Ascending aorta (tissue), 2 donors: Measurements from ENCODE around the gene ESR1. TPM values are rescaled to one million over a fixed set of nuclear protein-coding genes. Genes with fewer than 3 reads are reported as not detected.

Experiments
- DNase-seq, 2 donors: peaks; one replicate each; pipeline ENCODE4 v3.0.0-alpha.2; 2019; ENCODE audit warnings: low spot score in 2 of 2
- H3K27ac ChIP-seq, 2 donors: fragments of 200-600 bp; sonication (generic); one replicate each; pipeline ENCODE4 v1.5.1; 2016 to 2017; ENCODE audit warnings: mild to moderate bottlenecking in 1 of 2
- H3K27me3 ChIP-seq: fragments of 200-600 bp; sonication (generic); one replicate; pipeline ENCODE4 v1.5.1; 2017
- H3K36me3 ChIP-seq, 2 donors: fragments of 200-600 bp; sonication (generic); one replicate each; pipeline ENCODE4 v1.5.1; 2016
- H3K4me1 ChIP-seq, 2 donors: fragments of 200-600 bp; sonication (generic); one replicate each; pipeline ENCODE4 v1.5.1; 2016 to 2017; ENCODE audit warnings: mild to moderate bottlenecking in 1 of 2
- H3K4me3 ChIP-seq, 2 donors: fragments of 200-600 bp; sonication (generic); one replicate each; pipeline ENCODE4 v1.5.1; 2016 to 2017; ENCODE audit warnings: mild to moderate bottlenecking in 1 of 2
- H3K9me3 ChIP-seq, 2 donors: fragments of 200-600 bp; sonication (generic); one replicate each; pipeline ENCODE4 v1.5.1; 2016
- CTCF ChIP-seq, 3 experiments: fragments of 200-600 bp in 2 of 3; fragments of 450-650 bp in 1 of 3; sonication (generic) in 2 of 3; IDR thresholded peaks; one replicate each; pipeline ENCODE4 v1.5.1; 2016 to 2019; ENCODE audit warnings: antibody characterized with exemption in 3 of 3, mild to moderate bottlenecking in 1 of 3, moderate library complexity in 1 of 3
- intact Hi-C: fragments of 100-400 bp; cut with DNase I; formaldehyde crosslinking; loops from one replicate; pipeline ENCODE4 v1.15.1; 2023
- total RNA-seq: library from RNA; depleted of rRNA; stranded (reverse); fragments of >200 nt; gene quantifications from one replicate; pipeline ENCODE4 v1.1.0, GENCODE V29; 2016

The ESR1 gene
- total RNA-seq, 1 donor from 2014 or later = 3.0 TPM

GRCh38 chr6:151869345-151869744 lies 61.9 kb downstream of the ESR1 start:
- no peak for TF ChIP-seq CTCF (IDR thresholded peaks at IDR 0.05)
- Histone ChIP-seq H3K36me3 (no peaks in the 10 kb centered on the region), H3K4me3 (no peak overlapping the region), H3K27me3 (no peaks in the 10 kb centered on the region), H3K9me3 (no peaks in the 10 kb centered on the region), H3K4me1 (peaks cover 0 to 7% of the 10 kb centered on the region in 2 donors), H3K27ac (no peak overlapping the region)
- no peak for DNase-seq
- intact Hi-C loops = no loop called here

- Histone ChIP-seq H3K9me3 (no peaks in the 10 kb centered on the region), H3K36me3 (no peaks in the 10 kb centered on the region), H3K4me3 (no peak overlapping the region), H3K27ac (no peak overlapping the region), H3K27me3 (no peaks in the 10 kb centered on the region), H3K4me1 (peaks cover 0 to 7% of the 10 kb centered on the region in 2 donors)
- DNase-seq = no peak
- no peak for TF ChIP-seq CTCF (IDR thresholded peaks at IDR 0.05)
- intact Hi-C loops = no loop called here
These were observed 62.3 kb downstream of the ESR1 start for GRCh38 chr6:151869787-151870186.

DNA sequence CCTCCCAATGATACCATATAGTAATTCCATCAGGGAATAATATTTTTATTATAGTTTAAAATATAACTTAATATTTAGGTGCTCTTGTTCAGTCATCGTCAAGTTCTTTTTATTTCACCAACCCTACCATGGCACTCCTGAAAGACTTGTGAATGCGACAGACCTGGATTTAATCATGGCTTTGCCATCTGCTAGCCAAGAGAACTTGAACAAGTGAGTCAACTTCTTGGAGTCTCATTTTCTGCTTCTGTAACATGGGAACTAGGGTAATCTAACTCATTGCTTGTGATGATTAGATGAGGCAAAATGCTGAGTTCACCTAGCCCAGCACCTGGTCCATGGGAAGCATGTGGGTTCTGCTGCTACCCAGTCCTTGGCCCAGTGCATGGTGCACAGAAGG lies 62.9 kb downstream of the ESR1 start:
- peak overlapping the region in 1 of 2 donors; percentile 63 for H3K27ac ChIP-seq

GRCh38 chr6:151875524-151875923 lies 68.0 kb downstream of the ESR1 start:
- intact Hi-C loops = no loop called here
- no peak for TF ChIP-seq CTCF (IDR thresholded peaks at IDR 0.05)
- no peaks in the 10 kb centered on the region for H3K36me3 ChIP-seq
- no peak overlapping the region for H3K27ac ChIP-seq
- H3K4me1 ChIP-seq = peaks cover 0 to 2% of the 10 kb centered on the region in 2 donors
- H3K27me3 ChIP-seq = no peaks in the 10 kb centered on the region
- no peak for DNase-seq
- no peaks in the 10 kb centered on the region for H3K9me3 ChIP-seq
- no peak overlapping the region for H3K4me3 ChIP-seq

More for the DNA sequence above, 62.9 kb downstream of the ESR1 start:
- Histone ChIP-seq H3K9me3 (no peaks in the 10 kb centered on the region), H3K36me3 (no peaks in the 10 kb centered on the region), H3K4me1 (peaks cover 0 to 7% of the 10 kb centered on the region in 2 donors), H3K27me3 (no peaks in the 10 kb centered on the region), H3K4me3 (no peak overlapping the region)
- no peak for DNase-seq
- intact Hi-C loops = no loop called here
- TF ChIP-seq CTCF (IDR thresholded peaks at IDR 0.05) = no peak

- TF ChIP-seq CTCF (IDR thresholded peaks at IDR 0.05) = no peak
- Histone ChIP-seq H3K27ac (no peak overlapping the region), H3K4me3 (no peak overlapping the region), H3K36me3 (no peaks in the 10 kb centered on the region), H3K9me3 (no peaks in the 10 kb centered on the region), H3K27me3 (no peaks in the 10 kb centered on the region), H3K4me1 (no peaks in the 10 kb centered on the region)
- intact Hi-C loops = no loop called here
- DNase-seq = no peak
These were observed 68.6 kb downstream of the ESR1 start for GRCh38 chr6:151876122-151876521.

DNA sequence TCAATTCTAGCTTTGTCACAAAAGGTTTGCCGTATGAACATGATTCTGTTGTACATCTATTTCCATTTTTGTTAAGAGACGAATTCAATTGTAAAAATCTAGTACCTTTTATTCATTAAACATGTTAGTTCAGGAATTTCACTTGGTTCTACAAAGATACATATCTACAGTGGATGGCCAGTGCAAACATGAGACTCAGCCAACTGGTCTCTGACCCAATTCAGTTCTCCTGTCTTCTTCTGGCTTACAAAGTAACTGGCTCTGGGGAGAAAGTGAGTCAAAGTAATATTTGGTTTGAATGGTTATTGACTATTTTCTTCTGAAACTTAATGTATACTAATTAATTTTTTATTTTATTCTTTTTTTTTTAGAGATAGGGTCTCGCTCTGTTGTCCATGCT lies 70.0 kb downstream of the ESR1 start:
- no peak for TF ChIP-seq CTCF (IDR thresholded peaks at IDR 0.05)
- intact Hi-C loops = no loop called here
- Histone ChIP-seq H3K36me3 (no peaks in the 10 kb centered on the region), H3K27me3 (no peaks in the 10 kb centered on the region), H3K4me3 (no peak overlapping the region), H3K4me1 (no peaks in the 10 kb centered on the region), H3K9me3 (no peaks in the 10 kb centered on the region), H3K27ac (no peak overlapping the region)
- no peak for DNase-seq
